Measurements from ENCODE around the gene VWDE.
A peak's percentile ranks its signal among the peaks of the same experiment; 100 is the strongest.
"Not testable (repeated sequence)": the region's sequence is repeated elsewhere in the genome, so short reads cannot be mapped to it uniquely, and the experiment has no call there.

The VWDE gene

GRCh38 chr7:12403287-12404181 is at the start of gene VWDE:
VWDE (minus strand) TSS chr7:12403865; CDS start chr7:12403716, 149 bp downstream.
- peak; percentile 8 for DNase-seq (ENCODE audit: low spot score)

GRCh38 chr7:12453136-12453535 is 49.5 kb upstream of the VWDE start:
- DNase-seq (ENCODE audit: low spot score) = not testable (repeated sequence)

- no peak for DNase-seq (ENCODE audit: low spot score)
These were observed 47.0 kb upstream of the VWDE start for GRCh38 chr7:12450615-12451014.

- DNase-seq (ENCODE audit: low spot score) = no peak
These were observed 41.1 kb upstream of the VWDE start for GRCh38 chr7:12444785-12445184.

- DNase-seq (ENCODE audit: low spot score) = no peak
These were observed 36.6 kb upstream of the VWDE start for GRCh38 chr7:12440229-12440628.

- DNase-seq (ENCODE audit: low spot score) = no peak
These were observed 33.4 kb upstream of the VWDE start for GRCh38 chr7:12436896-12437535.

- no peak for DNase-seq (ENCODE audit: low spot score)
These were observed 32.5 kb upstream of the VWDE start for GRCh38 chr7:12436126-12436525.

GRCh38 chr7:12434012-12434642 is 30.5 kb upstream of the VWDE start:
- DNase-seq (ENCODE audit: low spot score) = no peak

GRCh38 chr7:12431886-12432556 is 28.4 kb upstream of the VWDE start:
- DNase-seq (ENCODE audit: low spot score) = no peak

GRCh38 chr7:12425311-12425710 is 21.6 kb upstream of the VWDE start:
- DNase-seq (ENCODE audit: low spot score) = no peak

- DNase-seq (ENCODE audit: low spot score) = no peak
These were observed 20.5 kb upstream of the VWDE start for GRCh38 chr7:12423997-12424745.

GRCh38 chr7:12423355-12423996 is 19.8 kb upstream of the VWDE start:
- DNase-seq (ENCODE audit: low spot score) = peak; percentile 14

- no peak for DNase-seq (ENCODE audit: low spot score)
These were observed 19.1 kb upstream of the VWDE start for GRCh38 chr7:12422554-12423320.

GRCh38 chr7:12418452-12418851 is 14.8 kb upstream of the VWDE start:
- DNase-seq (ENCODE audit: low spot score) = no peak

- DNase-seq (ENCODE audit: low spot score) = no peak
These were observed 11.4 kb upstream of the VWDE start for GRCh38 chr7:12415072-12415471.

- no peak for DNase-seq (ENCODE audit: low spot score)
These were observed 8.7 kb upstream of the VWDE start for GRCh38 chr7:12412407-12412806.

- no peak for DNase-seq (ENCODE audit: low spot score)
These were observed 6.9 kb upstream of the VWDE start for GRCh38 chr7:12410523-12410922.

- no peak for DNase-seq (ENCODE audit: low spot score)
These were observed 5.5 kb upstream of the VWDE start for GRCh38 chr7:12409097-12409711.

- DNase-seq (ENCODE audit: low spot score) = not testable (repeated sequence)
These were observed 4.0 kb upstream of the VWDE start for GRCh38 chr7:12407652-12408051.

GRCh38 chr7:12402365-12402725 is 1.3 kb downstream of the VWDE start:
- DNase-seq (ENCODE audit: low spot score) = no peak
